Body of pancreas (tissue), 4 donors: ENCODE data around the gene RASL10B. TPM values are rescaled to one million over a fixed set of nuclear protein-coding genes. Genes with fewer than 3 reads are reported as not detected.
A peak's percentile ranks its signal among the peaks of the same experiment; 100 is the strongest.

Source experiments
- ATAC-seq: fragments of 150-250 bp; one replicate; pipeline ENCODE4 v1.9.1; 2016
- DNase-seq, 4 donors: peaks; one replicate each; pipeline ENCODE4 v3.0.0-alpha.2; 2019
- H3K27ac ChIP-seq, 4 donors: fragments of 200-600 bp; sonication (generic); 1 replicate in 3 of 4; 2 replicates in 1 of 4; pipeline versions ENCODE4 v1.5.1 to v1.6.1; 2016 to 2019; ENCODE audit warnings: mild to moderate bottlenecking in 1 of 4, mixed read lengths in 1 of 4, moderate library complexity in 1 of 4
- H3K27me3 ChIP-seq, 2 donors: fragments of 200-600 bp; sonication (generic); one replicate each; pipeline ENCODE4 v1.6.0; 2016; ENCODE audit warnings: mild to moderate bottlenecking in 1 of 2
- H3K36me3 ChIP-seq, 2 donors: fragments of 200-600 bp; sonication (generic); replicated peaks in 1 of 2; 2 replicates each; pipeline ENCODE4 v1.5.1; 2016; ENCODE audit warnings: low read depth in 2 of 2; ENCODE audit not compliant: insufficient read depth in 1 of 2
- H3K4me1 ChIP-seq: fragments of 200-600 bp; sonication (generic); one replicate; pipeline ENCODE4 v1.6.0; 2016
- H3K4me3 ChIP-seq, 2 donors: fragments of 200-600 bp; sonication (generic); 1 replicate in 1 of 2; 2 replicates in 1 of 2; pipeline ENCODE4 v1.5.1; 2016 to 2019
- H3K9me3 ChIP-seq, 3 donors: fragments of 200-600 bp; sonication (generic); 1 replicate in 2 of 3; 2 replicates in 1 of 3; pipeline ENCODE4 v1.5.1; 2016
- CTCF ChIP-seq, 7 experiments: fragments of 450-650 bp in 4 of 7; fragments of 200-600 bp in 3 of 7; sonication (generic) in 3 of 7; IDR thresholded peaks; one replicate each; pipeline ENCODE4 v1.5.1; 2016 to 2019; ENCODE audit warnings: antibody characterized with exemption in 7 of 7
- POLR2A ChIP-seq, 3 donors: fragments of 450-650 bp; IDR thresholded peaks; one replicate each; pipeline ENCODE4 v1.6.1; 2016; ENCODE audit warnings: antibody characterized with exemption in 3 of 3, mild to moderate bottlenecking in 2 of 3
- WGBS, 2 donors: methylation state at CpG; one replicate each; pipeline ENCODE4 v1.1.5; 2017; 5-methylcytosine and 5-hydroxymethylcytosine counted together
- intact Hi-C: fragments of 100-400 bp; cut with DNase I; formaldehyde crosslinking; loops from one replicate; pipeline ENCODE4 v1.15.1; 2023
- total RNA-seq, 2 donors: library from RNA; depleted of rRNA; stranded (reverse); fragments of >200 nt; gene quantifications; one replicate each; pipeline ENCODE4 v1.1.0, GENCODE V29; 2016

The RASL10B gene
- total RNA-seq, 2 donors from 2014 or later, result 8.8 to 17.8 TPM

GRCh38 chr17:35752471-35752870, 21.0 kb downstream of the RASL10B start:
- WGBS, 2 donors, result 20% methylated on average over 1 to 16 of the region's 16 CpGs
- peak overlapping the region in 2 of 4 donors; percentile 22 to 32 for H3K27ac ChIP-seq
- H3K9me3 ChIP-seq, result no peaks in the 10 kb centered on the region

GRCh38 chr17:35752945-35753764, 21.7 kb downstream of the RASL10B start, which contains the start of gene GAS2L2:
Gene GAS2L2 (minus strand): TSS chr17:35753239. CDS start chr17:35752850, 389 bp downstream.
- Histone ChIP-seq H3K27ac (peak within 1 kb of the TSS in 2 of 4 donors; percentile 22 to 32), H3K4me1 (peaks cover 14% of the 10 kb centered on the region), H3K36me3 (no peaks in the 10 kb centered on the region), H3K4me3 (no peak within 1 kb of the TSS), H3K9me3 (no peaks in the 10 kb centered on the region), H3K27me3 (no peaks in the 10 kb centered on the region)
- no peak for TF ChIP-seq CTCF (IDR thresholded peaks at IDR 0.05)
- no peak for TF ChIP-seq POLR2A (IDR thresholded peaks at IDR 0.05)
- intact Hi-C loops, result no loop called here
- peak in 1 of 4 donors; percentile 43 for DNase-seq
- 42 to 75% methylated on average over 8 to 9 of the region's 9 CpGs for WGBS, 2 donors
- no peak for ATAC-seq

More at GRCh38 chr17:35752471-35752870, 21.0 kb downstream of the RASL10B start:
- intact Hi-C loops, result no loop called here
- Histone ChIP-seq H3K4me3 (no peak overlapping the region), H3K4me1 (peaks cover 14% of the 10 kb centered on the region), H3K27me3 (peaks cover 0 to 5% of the 10 kb centered on the region in 2 donors), H3K36me3 (no peaks in the 10 kb centered on the region)
- TF ChIP-seq CTCF (IDR thresholded peaks at IDR 0.05) (no peak), POLR2A (IDR thresholded peaks at IDR 0.05) (peak in 1 of 3 donors; percentile 17)
- peak; percentile 60 to 83 (median 76) for DNase-seq
- ATAC-seq, result no peak

- H3K27ac ChIP-seq, result no peak overlapping the region
- no peak overlapping the region for H3K4me3 ChIP-seq
- H3K27me3 ChIP-seq, result no peaks in the 10 kb centered on the region
- intact Hi-C loops, result no loop called here
- ATAC-seq (no peak), DNase-seq (no peak)
- no peaks in the 10 kb centered on the region for H3K36me3 ChIP-seq
- TF ChIP-seq POLR2A (IDR thresholded peaks at IDR 0.05), result no peak
- TF ChIP-seq CTCF (IDR thresholded peaks at IDR 0.05), result no peak
- no peaks in the 10 kb centered on the region for H3K9me3 ChIP-seq
- H3K4me1 ChIP-seq, result peaks cover 7% of the 10 kb centered on the region
These were observed 25.8 kb downstream of the RASL10B start for GRCh38 chr17:35757243-35757642.

- 88 to 100% methylated on average over 1 of the region's 1 CpG for WGBS, 2 donors
- TF ChIP-seq CTCF (IDR thresholded peaks at IDR 0.05) (no peak), POLR2A (IDR thresholded peaks at IDR 0.05) (no peak)
- no peaks in the 10 kb centered on the region for H3K27me3 ChIP-seq
- DNase-seq (no peak), ATAC-seq (no peak)
- no peak within 1 kb of the TSS for H3K27ac ChIP-seq
- intact Hi-C loops, result no loop called here
- H3K4me1 ChIP-seq, result peaks cover 11% of the 10 kb centered on the region
- no peaks in the 10 kb centered on the region for H3K36me3 ChIP-seq
- no peak within 1 kb of the TSS for H3K4me3 ChIP-seq
- no peaks in the 10 kb centered on the region for H3K9me3 ChIP-seq
These were observed 29.1 kb downstream of the RASL10B start, which contains the start of gene C17orf50 for GRCh38 chr17:35760587-35760986. Gene C17orf50 (plus strand): TSS chr17:35760887. CDS start chr17:35760942, 55 bp downstream.
